Stimulated activated naive CD8-positive, alpha-beta T cell treated with anti-CD3 and anti-CD28 coated beads, Interleukin-15, Interleukin-2, amounts not matched to agents 100 ng/mL and 50 ng/mL, for 24 hours (primary cell): ENCODE data around the gene MTCL3.
A peak's percentile ranks its signal among the peaks of the same experiment; 100 is the strongest.

Experiments used
- H3K27ac Mint-ChIP-seq: one replicate; pipeline ENCODE4 v1.8.0; 2021; ENCODE audit warnings: mild to moderate bottlenecking, mixed read lengths
- H3K27me3 Mint-ChIP-seq: one replicate; pipeline ENCODE4 v1.8.0; 2021; ENCODE audit warnings: mixed read lengths
- H3K36me3 Mint-ChIP-seq: one replicate; pipeline ENCODE4 v1.8.0; 2021; ENCODE audit warnings: low read depth, mixed read lengths
- H3K4me1 Mint-ChIP-seq: one replicate; pipeline ENCODE4 v1.8.0; 2021; ENCODE audit warnings: low read depth, mixed read lengths
- H3K4me3 Mint-ChIP-seq: one replicate; pipeline ENCODE4 v1.8.0; 2021; ENCODE audit warnings: mild to moderate bottlenecking, mixed read lengths
- H3K9me3 Mint-ChIP-seq: one replicate; pipeline ENCODE4 v1.8.0; 2021; ENCODE audit warnings: mixed read lengths

The MTCL3 gene

GRCh38 chr6:127520066-127520465 is 931 bp upstream of the MTCL3 start:
- H3K27me3 Mint-ChIP-seq: peaks cover 65% of the 10 kb centered on the region
- H3K4me3 Mint-ChIP-seq: no peak overlapping the region
- H3K36me3 Mint-ChIP-seq: no peaks in the 10 kb centered on the region
- no peak overlapping the region for H3K27ac Mint-ChIP-seq
- H3K4me1 Mint-ChIP-seq: peaks cover 34% of the 10 kb centered on the region
- H3K9me3 Mint-ChIP-seq: no peaks in the 10 kb centered on the region

GRCh38 chr6:127519469-127519785 is 292 bp upstream of the MTCL3 start:
- Mint-ChIP-seq H3K36me3 (no peaks in the 10 kb centered on the region), H3K27ac (peak overlapping the region; percentile 70), H3K4me3 (peak overlapping the region; percentile 80), H3K9me3 (no peaks in the 10 kb centered on the region), H3K27me3 (peaks cover 72% of the 10 kb centered on the region), H3K4me1 (peaks cover 39% of the 10 kb centered on the region)

GRCh38 chr6:127518191-127518709 is 885 bp downstream of the MTCL3 start:
- Mint-ChIP-seq H3K27ac (no peak overlapping the region), H3K27me3 (peaks cover 74% of the 10 kb centered on the region), H3K4me3 (peak overlapping the region; percentile 80), H3K36me3 (no peaks in the 10 kb centered on the region), H3K9me3 (no peaks in the 10 kb centered on the region), H3K4me1 (peaks cover 42% of the 10 kb centered on the region)

GRCh38 chr6:127517693-127518092 is 1.4 kb downstream of the MTCL3 start:
- H3K36me3 Mint-ChIP-seq: no peaks in the 10 kb centered on the region
- no peak overlapping the region for H3K27ac Mint-ChIP-seq
- H3K27me3 Mint-ChIP-seq: peaks cover 70% of the 10 kb centered on the region
- H3K4me3 Mint-ChIP-seq: peak overlapping the region; percentile 80
- H3K9me3 Mint-ChIP-seq: no peaks in the 10 kb centered on the region
- peaks cover 42% of the 10 kb centered on the region for H3K4me1 Mint-ChIP-seq

- peak overlapping the region; percentile 55 for H3K27ac Mint-ChIP-seq
- peak overlapping the region; percentile 87 for H3K4me3 Mint-ChIP-seq
- no peaks in the 10 kb centered on the region for H3K9me3 Mint-ChIP-seq
- H3K36me3 Mint-ChIP-seq: no peaks in the 10 kb centered on the region
- peaks cover 42% of the 10 kb centered on the region for H3K4me1 Mint-ChIP-seq
- peaks cover 68% of the 10 kb centered on the region for H3K27me3 Mint-ChIP-seq
Measured at GRCh38 chr6:127516662-127517273, 2.4 kb downstream of the MTCL3 start.

- Mint-ChIP-seq H3K4me3 (peak overlapping the region; percentile 87), H3K27me3 (peaks cover 61% of the 10 kb centered on the region), H3K27ac (peak overlapping the region; percentile 55), H3K9me3 (no peaks in the 10 kb centered on the region), H3K36me3 (no peaks in the 10 kb centered on the region), H3K4me1 (peaks cover 42% of the 10 kb centered on the region)
Measured at GRCh38 chr6:127515794-127516661, 3.1 kb downstream of the MTCL3 start.

GRCh38 chr6:127515234-127515793 is 3.8 kb downstream of the MTCL3 start:
- Mint-ChIP-seq H3K4me1 (peaks cover 42% of the 10 kb centered on the region), H3K4me3 (peak overlapping the region; percentile 87), H3K9me3 (no peaks in the 10 kb centered on the region), H3K27ac (peak overlapping the region; percentile 82), H3K27me3 (peaks cover 58% of the 10 kb centered on the region), H3K36me3 (no peaks in the 10 kb centered on the region)

- Mint-ChIP-seq H3K27me3 (peaks cover 53% of the 10 kb centered on the region), H3K9me3 (no peaks in the 10 kb centered on the region), H3K27ac (peak overlapping the region; percentile 82), H3K36me3 (no peaks in the 10 kb centered on the region), H3K4me1 (peaks cover 42% of the 10 kb centered on the region), H3K4me3 (peak overlapping the region; percentile 87)
Measured at GRCh38 chr6:127514773-127515227, 4.3 kb downstream of the MTCL3 start.

- Mint-ChIP-seq H3K9me3 (no peaks in the 10 kb centered on the region), H3K4me1 (peaks cover 39% of the 10 kb centered on the region), H3K36me3 (no peaks in the 10 kb centered on the region), H3K4me3 (peak overlapping the region; percentile 87), H3K27ac (no peak overlapping the region), H3K27me3 (peaks cover 48% of the 10 kb centered on the region)
Measured at GRCh38 chr6:127514179-127514772, 4.9 kb downstream of the MTCL3 start.

- Mint-ChIP-seq H3K27me3 (peaks cover 39% of the 10 kb centered on the region), H3K9me3 (no peaks in the 10 kb centered on the region), H3K27ac (no peak overlapping the region), H3K36me3 (no peaks in the 10 kb centered on the region), H3K4me1 (peaks cover 31% of the 10 kb centered on the region), H3K4me3 (no peak overlapping the region)
Measured at GRCh38 chr6:127513425-127513824, 5.7 kb downstream of the MTCL3 start.

GRCh38 chr6:127510876-127511275 is 8.3 kb downstream of the MTCL3 start:
- no peak overlapping the region for H3K27ac Mint-ChIP-seq
- peaks cover 12% of the 10 kb centered on the region for H3K4me1 Mint-ChIP-seq
- H3K27me3 Mint-ChIP-seq: peaks cover 23% of the 10 kb centered on the region
- no peaks in the 10 kb centered on the region for H3K36me3 Mint-ChIP-seq
- H3K4me3 Mint-ChIP-seq: no peak overlapping the region
- no peaks in the 10 kb centered on the region for H3K9me3 Mint-ChIP-seq

GRCh38 chr6:127506894-127507293 is 12.2 kb downstream of the MTCL3 start:
- no peak overlapping the region for H3K27ac Mint-ChIP-seq
- no peaks in the 10 kb centered on the region for H3K4me1 Mint-ChIP-seq
- no peaks in the 10 kb centered on the region for H3K27me3 Mint-ChIP-seq
- H3K4me3 Mint-ChIP-seq: no peak overlapping the region
- H3K36me3 Mint-ChIP-seq: no peaks in the 10 kb centered on the region
- H3K9me3 Mint-ChIP-seq: no peaks in the 10 kb centered on the region

GRCh38 chr6:127503022-127503421 is 16.1 kb downstream of the MTCL3 start:
- H3K27me3 Mint-ChIP-seq: no peaks in the 10 kb centered on the region
- no peaks in the 10 kb centered on the region for H3K36me3 Mint-ChIP-seq
- no peaks in the 10 kb centered on the region for H3K9me3 Mint-ChIP-seq
- H3K27ac Mint-ChIP-seq: no peak overlapping the region
- H3K4me3 Mint-ChIP-seq: no peak overlapping the region
- no peaks in the 10 kb centered on the region for H3K4me1 Mint-ChIP-seq

- no peak overlapping the region for H3K27ac Mint-ChIP-seq
- H3K36me3 Mint-ChIP-seq: no peaks in the 10 kb centered on the region
- H3K4me1 Mint-ChIP-seq: no peaks in the 10 kb centered on the region
- no peak overlapping the region for H3K4me3 Mint-ChIP-seq
- H3K9me3 Mint-ChIP-seq: no peaks in the 10 kb centered on the region
- H3K27me3 Mint-ChIP-seq: peaks cover 3% of the 10 kb centered on the region
Measured at GRCh38 chr6:127497410-127497809, 21.7 kb downstream of the MTCL3 start.

- Mint-ChIP-seq H3K36me3 (no peaks in the 10 kb centered on the region), H3K4me1 (no peaks in the 10 kb centered on the region), H3K27me3 (peaks cover 3% of the 10 kb centered on the region), H3K4me3 (no peak overlapping the region), H3K9me3 (no peaks in the 10 kb centered on the region), H3K27ac (no peak overlapping the region)
Measured at GRCh38 chr6:127496471-127496870, 22.7 kb downstream of the MTCL3 start.
